Chondrocyte (in vitro differentiated cells): Measurements from ENCODE around the gene TNFRSF9. TPM values are rescaled to one million over a fixed set of nuclear protein-coding genes. Genes with fewer than 3 reads are reported as not detected.
A peak's percentile ranks its signal among the peaks of the same experiment; 100 is the strongest.
"Not testable (repeated sequence)": the region's sequence is repeated elsewhere in the genome, so short reads cannot be mapped to it uniquely, and the experiment has no call there.

Experiments used
- DNase-seq: peaks from one replicate; pipeline ENCODE4 v3.0.0; 2021; ENCODE audit warnings: mixed read lengths, low spot score
- H3K27ac Mint-ChIP-seq: one replicate; pipeline ENCODE4 v1.8.0; 2021; ENCODE audit warnings: mild to moderate bottlenecking, moderate library complexity, mixed read lengths; ENCODE audit not compliant: unreplicated experiment
- H3K27me3 Mint-ChIP-seq: 2 replicates; pipeline ENCODE4 v1.8.0; 2021; ENCODE audit warnings: low read depth, mixed read lengths
- H3K36me3 Mint-ChIP-seq: 2 replicates; pipeline ENCODE4 v1.8.0; 2021; ENCODE audit warnings: low read depth, mixed read lengths
- H3K4me1 Mint-ChIP-seq: 2 replicates; pipeline ENCODE4 v1.8.0; 2021; ENCODE audit warnings: low read depth, mild to moderate bottlenecking, mixed read lengths
- H3K4me3 Mint-ChIP-seq: one replicate; pipeline ENCODE4 v1.8.0; 2021; ENCODE audit warnings: mild to moderate bottlenecking, moderate library complexity, mixed read lengths; ENCODE audit not compliant: unreplicated experiment
- H3K9me3 Mint-ChIP-seq: 2 replicates; pipeline ENCODE4 v1.8.0; 2021; ENCODE audit warnings: low read depth, mixed read lengths
- CTCF ChIP-seq: fragments of 200-600 bp; sonication (generic); IDR thresholded peaks from 2 replicates; pipeline ENCODE4 v1.5.0; 2021; ENCODE audit warnings: antibody characterized with exemption, mild to moderate bottlenecking, moderate library complexity
- total RNA-seq: library from RNA; stranded (reverse); gene quantifications from 3 replicates; pipeline ENCODE4 v1.2.1, GENCODE V29; 2021

Gene TNFRSF9
- total RNA-seq, 1 donor from 2014 or later = 0.07 TPM

- Mint-ChIP-seq H3K4me1 (peaks cover 59% of the 10 kb centered on the region), H3K27me3 (no peaks in the 10 kb centered on the region), H3K9me3 (no peaks in the 10 kb centered on the region), H3K27ac (peak overlapping the region; percentile 68), H3K36me3 (peaks cover 23% of the 10 kb centered on the region), H3K4me3 (peak overlapping the region; percentile 1)
- no peak for TF ChIP-seq CTCF
- no peak for DNase-seq
Measured at GRCh38 chr1:7964476-7964875, 23.8 kb upstream of the TNFRSF9 start.

- H3K27me3 Mint-ChIP-seq, DNase-seq, H3K4me3 Mint-ChIP-seq, H3K9me3 Mint-ChIP-seq: not testable (repeated sequence)
- H3K4me1 Mint-ChIP-seq = peaks cover 59% of the 10 kb centered on the region
- H3K36me3 Mint-ChIP-seq = peaks cover 20% of the 10 kb centered on the region
- peak overlapping the region; percentile 68 for H3K27ac Mint-ChIP-seq
Measured at GRCh38 chr1:7963841-7964240, 23.2 kb upstream of the TNFRSF9 start.

GRCh38 chr1:7963378-7963730 is 22.7 kb upstream of the TNFRSF9 start:
- H3K4me3 Mint-ChIP-seq, H3K9me3 Mint-ChIP-seq, DNase-seq, H3K27me3 Mint-ChIP-seq: not testable (repeated sequence)
- H3K4me1 Mint-ChIP-seq = peaks cover 59% of the 10 kb centered on the region
- H3K27ac Mint-ChIP-seq = peak overlapping the region; percentile 45
- H3K36me3 Mint-ChIP-seq = peaks cover 18% of the 10 kb centered on the region

- Mint-ChIP-seq H3K4me3 (peak overlapping the region; percentile 95), H3K4me1 (peaks cover 59% of the 10 kb centered on the region), H3K9me3 (no peaks in the 10 kb centered on the region), H3K27ac (peak overlapping the region; percentile 98), H3K27me3 (no peaks in the 10 kb centered on the region), H3K36me3 (peaks cover 18% of the 10 kb centered on the region)
- no peak for TF ChIP-seq CTCF
- DNase-seq = no peak
Measured at GRCh38 chr1:7962636-7963377, 22.2 kb upstream of the TNFRSF9 start.

GRCh38 chr1:7962014-7962335 is 21.3 kb upstream of the TNFRSF9 start:
- Mint-ChIP-seq H3K36me3 (peaks cover 16% of the 10 kb centered on the region), H3K9me3 (no peaks in the 10 kb centered on the region), H3K27me3 (no peaks in the 10 kb centered on the region), H3K27ac (peak overlapping the region; percentile 98), H3K4me3 (peak overlapping the region; percentile 95), H3K4me1 (peaks cover 55% of the 10 kb centered on the region)
- no peak for TF ChIP-seq CTCF
- no peak for DNase-seq

GRCh38 chr1:7961216-7962013 is 20.8 kb upstream of the TNFRSF9 start, which contains the start of gene PARK7:
Gene PARK7 (plus strand): TSS chr1:7961711. CDS start chr1:7962786, 1,075 bp downstream.
- peaks cover 14% of the 10 kb centered on the region for H3K36me3 Mint-ChIP-seq

More at GRCh38 chr1:7961216-7962013, 20.8 kb upstream of the TNFRSF9 start, which contains the start of gene PARK7:
- DNase-seq = peak; percentile 100
- peak within 1 kb of the TSS; percentile 95 for H3K4me3 Mint-ChIP-seq
- no peaks in the 10 kb centered on the region for H3K9me3 Mint-ChIP-seq
- peaks cover 50% of the 10 kb centered on the region for H3K4me1 Mint-ChIP-seq
- H3K27me3 Mint-ChIP-seq = no peaks in the 10 kb centered on the region
- peak; percentile 75 for TF ChIP-seq CTCF
- H3K27ac Mint-ChIP-seq = peak within 1 kb of the TSS; percentile 98
